Measurements from ENCODE around the gene JAK1. TPM values are rescaled to one million over a fixed set of nuclear protein-coding genes. Genes with fewer than 3 reads are reported as not detected.

The JAK1 gene
- total and polyA plus RNA-seq, 2 of the 8 experiments (the other 6 are each of a cell fraction or from before 2014, with no cell fraction given) = 7.8 to 24.5 TPM

- TF ChIP-seq CHD7 (IDR thresholded peaks at IDR 0.05; ENCODE audit: insufficient replicate concordance, low read length) = no peak
- no peak for TF ChIP-seq CBX8 (IDR thresholded peaks at IDR 0.05; ENCODE audit: borderline replicate concordance, low read depth, low read length)
- TF ChIP-seq CTBP2 (IDR thresholded peaks at IDR 0.05; ENCODE audit: borderline replicate concordance, insufficient read depth, insufficient read length, low read length) = no peak
- TF ChIP-seq EGR1 (IDR thresholded peaks at IDR 0.05; ENCODE audit: borderline replicate concordance, low read depth, low read length) = no peak
- no peak for TF ChIP-seq RAD21 (IDR thresholded peaks at IDR 0.05 in 1 of 2, conservative IDR thresholded peaks at IDR 0.05 in 1 of 2; ENCODE audit: low read depth in 2 of 2, low read length in 2 of 2)
Measured at GRCh38 chr1:64828829-64829228, 137.5 kb downstream of the JAK1 start (continued).

Measured in H1 (cell line).